HFFc6 (cell line): Measurements from ENCODE around the gene PTPRR. TPM values are rescaled to one million over a fixed set of nuclear protein-coding genes. Genes with fewer than 3 reads are reported as not detected.

Experiments used
- DNase-seq: peaks from one replicate; pipeline ENCODE4 v3.0.0-alpha.2; 2018
- H3K27ac Mint-ChIP-seq: 2 replicates; pipeline ENCODE4 v1.8.0; 2020; ENCODE audit warnings: mild to moderate bottlenecking, mixed read lengths
- H3K27me3 Mint-ChIP-seq: 2 replicates; pipeline ENCODE4 v1.8.0; 2021; ENCODE audit warnings: mild to moderate bottlenecking, moderate library complexity, mixed read lengths; ENCODE audit not compliant: insufficient read depth
- H3K36me3 Mint-ChIP-seq: 2 replicates; pipeline ENCODE4 v1.8.0; 2021; ENCODE audit warnings: low read depth, mixed read lengths
- H3K4me1 Mint-ChIP-seq: 2 replicates; pipeline ENCODE4 v1.8.0; 2020; ENCODE audit warnings: low read depth, mixed read lengths
- H3K4me3 Mint-ChIP-seq: 2 replicates; pipeline ENCODE4 v1.8.0; 2020; ENCODE audit warnings: mild to moderate bottlenecking, moderate library complexity, mixed read lengths
- H3K9me3 Mint-ChIP-seq: 2 replicates; pipeline ENCODE4 v1.8.0; 2020; ENCODE audit warnings: mild to moderate bottlenecking, mixed read lengths
- CTCF ChIP-seq: fragments of 200-600 bp; sonication (generic); IDR thresholded peaks from 2 replicates; pipeline ENCODE4 v1.5.0; 2021; ENCODE audit warnings: antibody characterized with exemption, mild to moderate bottlenecking
- total RNA-seq, 6 experiments: library from RNA; stranded (reverse); fragmentation: NEBNext Ultra II Directional; extraction: Animal tissue kit (Norgen Biotek cat#: 25700); gene quantifications; 2 replicates in 1 of 6; 3 replicates in 5 of 6; pipeline ENCODE4 v1.2.3, GENCODE V29; 2021

The PTPRR gene
- total RNA-seq, 6 experiments from 2014 or later: 0.40 to 1.1 (median 0.48) TPM

GRCh38 chr12:70919176-70919575 lies 1.4 kb downstream of the PTPRR start:
- Mint-ChIP-seq H3K4me3 (no peak overlapping the region), H3K27ac (no peak overlapping the region), H3K4me1 (no peaks in the 10 kb centered on the region), H3K9me3 (peaks cover 22% of the 10 kb centered on the region), H3K36me3 (no peaks in the 10 kb centered on the region), H3K27me3 (no peaks in the 10 kb centered on the region)
- no peak for DNase-seq
- TF ChIP-seq CTCF: no peak

GRCh38 chr12:70918321-70918720 lies 2.2 kb downstream of the PTPRR start:
- no peak for TF ChIP-seq CTCF
- no peaks in the 10 kb centered on the region for H3K27me3 Mint-ChIP-seq
- no peak overlapping the region for H3K27ac Mint-ChIP-seq

GRCh38 chr12:70910666-70911065 lies 9.9 kb downstream of the PTPRR start:
- H3K27me3 Mint-ChIP-seq: no peaks in the 10 kb centered on the region

More at GRCh38 chr12:70918321-70918720, 2.2 kb downstream of the PTPRR start:
- H3K9me3 Mint-ChIP-seq: peaks cover 28% of the 10 kb centered on the region
- H3K4me3 Mint-ChIP-seq: no peak overlapping the region
- no peaks in the 10 kb centered on the region for H3K4me1 Mint-ChIP-seq
- no peaks in the 10 kb centered on the region for H3K36me3 Mint-ChIP-seq
- no peak for DNase-seq

GRCh38 chr12:70908978-70909377 lies 11.6 kb downstream of the PTPRR start:
- Mint-ChIP-seq H3K4me3 (no peak overlapping the region), H3K9me3 (peaks cover 36% of the 10 kb centered on the region), H3K27me3 (no peaks in the 10 kb centered on the region), H3K36me3 (no peaks in the 10 kb centered on the region), H3K4me1 (no peaks in the 10 kb centered on the region), H3K27ac (no peak overlapping the region)
- TF ChIP-seq CTCF: no peak
- no peak for DNase-seq

More at GRCh38 chr12:70910666-70911065, 9.9 kb downstream of the PTPRR start:
- Mint-ChIP-seq H3K27ac (no peak overlapping the region), H3K9me3 (peaks cover 32% of the 10 kb centered on the region), H3K4me3 (no peak overlapping the region), H3K4me1 (no peaks in the 10 kb centered on the region), H3K36me3 (no peaks in the 10 kb centered on the region)
- no peak for DNase-seq
- TF ChIP-seq CTCF: no peak

- no peak for TF ChIP-seq CTCF
- no peak for DNase-seq
- Mint-ChIP-seq H3K36me3 (no peaks in the 10 kb centered on the region), H3K9me3 (peaks cover 32% of the 10 kb centered on the region), H3K27me3 (no peaks in the 10 kb centered on the region), H3K27ac (no peak overlapping the region), H3K4me3 (no peak overlapping the region), H3K4me1 (no peaks in the 10 kb centered on the region)
Measured at GRCh38 chr12:70907412-70907811, 13.1 kb downstream of the PTPRR start.

- Mint-ChIP-seq H3K27me3 (peaks cover 2% of the 10 kb centered on the region), H3K36me3 (no peaks in the 10 kb centered on the region)
- no peak for TF ChIP-seq CTCF
Measured at GRCh38 chr12:70895956-70896355, 24.6 kb downstream of the PTPRR start.

More at GRCh38 chr12:70895956-70896355, 24.6 kb downstream of the PTPRR start:
- Mint-ChIP-seq H3K4me1 (no peaks in the 10 kb centered on the region), H3K27ac (no peak overlapping the region), H3K9me3 (peaks cover 24% of the 10 kb centered on the region), H3K4me3 (no peak overlapping the region)
- DNase-seq: no peak
